ENCODE measurements around the gene CLCN3.

The CLCN3 gene

GRCh38 chr4:169612871-169613859 is 7.2 kb upstream of the CLCN3 start:
- peak overlapping the region; percentile 80 for H3K9ac ChIP-seq (ENCODE audit: low read depth, low read length, poor library complexity, severe bottlenecking)
- peaks cover 27% of the 10 kb centered on the region for H3K4me1 ChIP-seq (ENCODE audit: insufficient read depth, low read length, poor library complexity, severe bottlenecking)
- no peaks in the 10 kb centered on the region for H3K9me3 ChIP-seq (ENCODE audit: insufficient read depth, low read depth, low read length)

DNA sequence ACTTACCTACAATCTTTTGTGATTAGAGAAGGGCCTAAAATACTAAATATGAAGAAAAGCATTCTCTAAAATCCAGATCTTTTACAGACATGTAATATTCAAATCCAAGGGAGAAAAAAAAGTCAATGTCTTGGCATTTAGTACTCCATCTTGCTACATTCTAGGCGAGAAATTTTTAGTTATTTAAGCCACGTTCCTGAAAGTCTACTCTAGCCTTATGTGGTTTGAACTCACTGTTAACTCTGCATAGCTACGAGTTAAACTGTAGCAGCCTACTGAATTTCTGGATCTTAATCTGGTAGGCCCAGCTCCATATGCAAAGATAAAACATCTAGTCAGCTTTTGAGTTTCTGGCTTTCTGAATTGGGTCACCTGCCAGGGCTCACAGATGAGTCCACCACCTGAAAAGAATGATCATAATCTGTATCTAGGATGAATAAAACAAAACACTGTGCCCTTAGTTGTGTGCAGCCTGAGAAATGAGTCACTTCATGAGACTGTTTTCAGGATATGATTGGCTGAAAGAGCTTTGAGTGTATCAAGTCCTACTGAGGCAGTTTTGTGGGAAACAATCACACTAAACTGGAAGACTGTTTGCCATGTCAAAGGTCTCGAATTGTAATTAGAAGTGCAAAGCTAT is 4.8 kb upstream of the CLCN3 start:
- H3K4me3 ChIP-seq (ENCODE audit: low read length, poor library complexity, severe bottlenecking): no peak overlapping the region
- no peaks in the 10 kb centered on the region for H3K36me3 ChIP-seq (ENCODE audit: insufficient read depth, low read length)
- no peaks in the 10 kb centered on the region for H3F3A ChIP-seq (ENCODE audit: low read depth)
- H4K20me1 ChIP-seq (ENCODE audit: insufficient read depth, low read length, poor library complexity, severe bottlenecking): peaks cover 10% of the 10 kb centered on the region
- no peak overlapping the region for H2AFZ ChIP-seq (ENCODE audit: low read length)
- no peak overlapping the region for H3K9ac ChIP-seq (ENCODE audit: low read depth, low read length, poor library complexity, severe bottlenecking)
- H3K9me3 ChIP-seq (ENCODE audit: insufficient read depth, low read depth, low read length): no peaks in the 10 kb centered on the region
- H3K4me1 ChIP-seq (ENCODE audit: insufficient read depth, low read length, poor library complexity, severe bottlenecking): peaks cover 34% of the 10 kb centered on the region
- TF ChIP-seq EZH2phosphoT487 (IDR thresholded peaks at IDR 0.05; ENCODE audit: borderline replicate concordance): no peak
- TF ChIP-seq, protein P1, sequence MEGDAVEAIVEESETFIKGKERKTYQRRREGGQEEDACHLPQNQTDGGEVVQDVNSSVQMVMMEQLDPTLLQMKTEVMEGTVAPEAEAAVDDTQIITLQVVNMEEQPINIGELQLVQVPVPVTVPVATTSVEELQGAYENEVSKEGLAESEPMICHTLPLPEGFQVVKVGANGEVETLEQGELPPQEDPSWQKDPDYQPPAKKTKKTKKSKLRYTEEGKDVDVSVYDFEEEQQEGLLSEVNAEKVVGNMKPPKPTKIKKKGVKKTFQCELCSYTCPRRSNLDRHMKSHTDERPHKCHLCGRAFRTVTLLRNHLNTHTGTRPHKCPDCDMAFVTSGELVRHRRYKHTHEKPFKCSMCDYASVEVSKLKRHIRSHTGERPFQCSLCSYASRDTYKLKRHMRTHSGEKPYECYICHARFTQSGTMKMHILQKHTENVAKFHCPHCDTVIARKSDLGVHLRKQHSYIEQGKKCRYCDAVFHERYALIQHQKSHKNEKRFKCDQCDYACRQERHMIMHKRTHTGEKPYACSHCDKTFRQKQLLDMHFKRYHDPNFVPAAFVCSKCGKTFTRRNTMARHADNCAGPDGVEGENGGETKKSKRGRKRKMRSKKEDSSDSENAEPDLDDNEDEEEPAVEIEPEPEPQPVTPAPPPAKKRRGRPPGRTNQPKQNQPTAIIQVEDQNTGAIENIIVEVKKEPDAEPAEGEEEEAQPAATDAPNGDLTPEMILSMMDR (conservative IDR thresholded peaks at IDR 0.05; ENCODE audit: low read length): no peak
- peaks cover 18% of the 10 kb centered on the region for H3K79me2 ChIP-seq (ENCODE audit: insufficient read depth, low read length)
- H3K9me2 ChIP-seq (replicated peaks; ENCODE audit: low read depth, low read length): no peaks in the 10 kb centered on the region
- H3K27me3 ChIP-seq (ENCODE audit: insufficient read depth, low read length, poor library complexity, severe bottlenecking): no peaks in the 10 kb centered on the region
- no peak overlapping the region for H3K4me2 ChIP-seq (ENCODE audit: low read depth, low read length, poor library complexity, severe bottlenecking)

More at GRCh38 chr4:169612871-169613859, 7.2 kb upstream of the CLCN3 start:
- Histone ChIP-seq H3F3A (ENCODE audit: low read depth) (no peaks in the 10 kb centered on the region), H3K79me2 (ENCODE audit: insufficient read depth, low read length) (peaks cover 28% of the 10 kb centered on the region), H3K4me3 (ENCODE audit: low read length, poor library complexity, severe bottlenecking) (peak overlapping the region; percentile 94), H3K36me3 (ENCODE audit: insufficient read depth, low read length) (no peaks in the 10 kb centered on the region), H3K9me2 (replicated peaks; ENCODE audit: low read depth, low read length) (no peaks in the 10 kb centered on the region), H3K27me3 (ENCODE audit: insufficient read depth, low read length, poor library complexity, severe bottlenecking) (no peaks in the 10 kb centered on the region), H4K20me1 (ENCODE audit: insufficient read depth, low read length, poor library complexity, severe bottlenecking) (peaks cover 13% of the 10 kb centered on the region), H2AFZ (ENCODE audit: low read length) (peak overlapping the region; percentile 98), H3K4me2 (ENCODE audit: low read depth, low read length, poor library complexity, severe bottlenecking) (peak overlapping the region; percentile 98)
- TF ChIP-seq EZH2phosphoT487 (IDR thresholded peaks at IDR 0.05; ENCODE audit: borderline replicate concordance): no peak
- TF ChIP-seq, protein P1 (conservative IDR thresholded peaks at IDR 0.05; ENCODE audit: low read length): peak; percentile 89

- Histone ChIP-seq H3K4me3 (ENCODE audit: low read length, poor library complexity, severe bottlenecking) (no peak overlapping the region), H3K9me3 (ENCODE audit: insufficient read depth, low read depth, low read length) (no peaks in the 10 kb centered on the region)
Measured at GRCh38 chr4:169616846-169617245, 3.5 kb upstream of the CLCN3 start.

More at GRCh38 chr4:169616846-169617245, 3.5 kb upstream of the CLCN3 start:
- Histone ChIP-seq H3K9me2 (replicated peaks; ENCODE audit: low read depth, low read length) (no peaks in the 10 kb centered on the region), H3K4me2 (ENCODE audit: low read depth, low read length, poor library complexity, severe bottlenecking) (no peak overlapping the region), H3F3A (ENCODE audit: low read depth) (no peaks in the 10 kb centered on the region), H4K20me1 (ENCODE audit: insufficient read depth, low read length, poor library complexity, severe bottlenecking) (peaks cover 13% of the 10 kb centered on the region), H3K27me3 (ENCODE audit: insufficient read depth, low read length, poor library complexity, severe bottlenecking) (no peaks in the 10 kb centered on the region), H3K79me2 (ENCODE audit: insufficient read depth, low read length) (peaks cover 17% of the 10 kb centered on the region), H3K4me1 (ENCODE audit: insufficient read depth, low read length, poor library complexity, severe bottlenecking) (peaks cover 30% of the 10 kb centered on the region), H3K36me3 (ENCODE audit: insufficient read depth, low read length) (no peaks in the 10 kb centered on the region), H3K9ac (ENCODE audit: low read depth, low read length, poor library complexity, severe bottlenecking) (no peak overlapping the region), H2AFZ (ENCODE audit: low read length) (peak overlapping the region; percentile 40)
- no peak for TF ChIP-seq EZH2phosphoT487 (IDR thresholded peaks at IDR 0.05; ENCODE audit: borderline replicate concordance)
- TF ChIP-seq, protein P1 (conservative IDR thresholded peaks at IDR 0.05; ENCODE audit: low read length): no peak

All from Loucy (cell line).